Measurements from ENCODE around the gene NRL. TPM values are rescaled to one million over a fixed set of nuclear protein-coding genes. Genes with fewer than 3 reads are reported as not detected.

NRL gene
- total RNA-seq, 2 experiments from 2014 or later = 4.6 to 7.5 TPM

DNA sequence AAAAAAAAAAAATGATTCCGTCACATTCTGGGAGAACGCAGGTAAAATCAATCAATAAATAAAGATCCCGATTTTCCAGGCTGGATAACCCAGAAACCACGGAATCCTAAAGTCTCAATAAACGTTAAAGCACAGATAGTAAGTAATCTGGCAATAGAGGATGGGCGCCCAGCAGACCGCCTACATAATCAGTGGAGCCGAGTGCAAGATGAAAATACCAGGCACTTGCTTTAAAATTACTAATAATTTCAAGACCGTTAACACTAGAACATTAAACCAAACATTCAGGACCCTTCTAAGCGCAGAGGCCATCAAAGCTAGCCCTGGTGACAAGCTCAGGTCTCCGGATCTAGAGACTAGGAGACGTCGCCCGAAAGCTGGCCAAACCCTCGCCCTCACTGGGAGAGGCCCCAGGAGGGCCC lies 1.4 kb downstream of the NRL start:
- peaks cover 20% of the 10 kb centered on the region for H3K36me3 ChIP-seq (ENCODE audit: insufficient read depth, low read length)
- peak overlapping the region; percentile 91 for H3K4me3 ChIP-seq (ENCODE audit: low read depth, low read length, poor library complexity, severe bottlenecking)
- ChIA-PET CTCF (ENCODE audit: unreplicated experiment) (interaction anchor here (1.0 to 2.7 kb wide), 3 partner anchors 18 to 48 kb away, joined by 3 to 12 read pairs (median 6); partner anchors contain the start of genes IRF9 and PSME1), POLR2A (interaction anchor here (0.6 to 4.2 kb wide), 6 partner anchors 19 to 162 kb away, joined by 4 to 64 read pairs (median 20); partner anchors contain the start of genes PCK2, PSME1, PSME2 and RABGGTA)
- peaks cover 24% of the 10 kb centered on the region for H3K4me1 ChIP-seq (ENCODE audit: insufficient read depth, low read length, poor library complexity, severe bottlenecking)
- BruUV-seq (replicated peaks) = TSS peak; percentile 79
- H3K4me2 ChIP-seq (ENCODE audit: low read length) = peak overlapping the region; percentile 95
- H4K20me1 ChIP-seq (ENCODE audit: insufficient read depth, low read length) = no peaks in the 10 kb centered on the region
- peak overlapping the region; percentile 90; the same call in 1 of the 2 replicates for H2AFZ ChIP-seq (ENCODE audit: low read length)
- DNase-seq (ENCODE audit: low spot score) = peak; percentile 37
- intact Hi-C loops (cut with micrococcal nuclease; ENCODE audit: unreplicated experiment) = no loop called here
- H3K27ac ChIP-seq (ENCODE audit: low read depth, low read length, poor library complexity, severe bottlenecking) = peak overlapping the region; percentile 93
- no peaks in the 10 kb centered on the region for H3K9me2 ChIP-seq (ENCODE audit: insufficient read depth, low read length)
- TF ChIP-seq, protein P1, sequence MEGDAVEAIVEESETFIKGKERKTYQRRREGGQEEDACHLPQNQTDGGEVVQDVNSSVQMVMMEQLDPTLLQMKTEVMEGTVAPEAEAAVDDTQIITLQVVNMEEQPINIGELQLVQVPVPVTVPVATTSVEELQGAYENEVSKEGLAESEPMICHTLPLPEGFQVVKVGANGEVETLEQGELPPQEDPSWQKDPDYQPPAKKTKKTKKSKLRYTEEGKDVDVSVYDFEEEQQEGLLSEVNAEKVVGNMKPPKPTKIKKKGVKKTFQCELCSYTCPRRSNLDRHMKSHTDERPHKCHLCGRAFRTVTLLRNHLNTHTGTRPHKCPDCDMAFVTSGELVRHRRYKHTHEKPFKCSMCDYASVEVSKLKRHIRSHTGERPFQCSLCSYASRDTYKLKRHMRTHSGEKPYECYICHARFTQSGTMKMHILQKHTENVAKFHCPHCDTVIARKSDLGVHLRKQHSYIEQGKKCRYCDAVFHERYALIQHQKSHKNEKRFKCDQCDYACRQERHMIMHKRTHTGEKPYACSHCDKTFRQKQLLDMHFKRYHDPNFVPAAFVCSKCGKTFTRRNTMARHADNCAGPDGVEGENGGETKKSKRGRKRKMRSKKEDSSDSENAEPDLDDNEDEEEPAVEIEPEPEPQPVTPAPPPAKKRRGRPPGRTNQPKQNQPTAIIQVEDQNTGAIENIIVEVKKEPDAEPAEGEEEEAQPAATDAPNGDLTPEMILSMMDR (conservative IDR thresholded peaks at IDR 0.05; ENCODE audit: low read length) = no peak
- no peak for TF ChIP-seq EZH2phosphoT487 (IDR thresholded peaks at IDR 0.05; ENCODE audit: borderline replicate concordance, low read depth, low read length)
- H3K79me2 ChIP-seq (ENCODE audit: insufficient read depth, low read depth, low read length) = peaks cover 8% of the 10 kb centered on the region; the same call in 1 of the 2 replicates
- H3K9me3 ChIP-seq (ENCODE audit: low read length) = no peaks in the 10 kb centered on the region

- BruUV-seq (replicated peaks) = no TSS peak
- peaks cover 18% of the 10 kb centered on the region for H3K4me1 ChIP-seq (ENCODE audit: insufficient read depth, low read length, poor library complexity, severe bottlenecking)
- no peak overlapping the region for H2AFZ ChIP-seq (ENCODE audit: low read length)
- H3K4me2 ChIP-seq (ENCODE audit: low read length) = no peak overlapping the region
- TF ChIP-seq EZH2phosphoT487 (IDR thresholded peaks at IDR 0.05; ENCODE audit: borderline replicate concordance, low read depth, low read length) = no peak
- TF ChIP-seq, protein P1 (conservative IDR thresholded peaks at IDR 0.05; ENCODE audit: low read length) = no peak
- CTCF ChIA-PET (ENCODE audit: unreplicated experiment) = interaction anchor here (0.5 to 1.3 kb wide), 2 partner anchors 17 to 20 kb away, joined by 3 to 8 read pairs; partner anchors contain the start of gene PCK2
- H3K79me2 ChIP-seq (ENCODE audit: insufficient read depth, low read depth, low read length) = peaks cover 3% of the 10 kb centered on the region; the same call in 1 of the 2 replicates
- intact Hi-C loops (cut with micrococcal nuclease; ENCODE audit: unreplicated experiment) = no loop called here
- H3K36me3 ChIP-seq (ENCODE audit: insufficient read depth, low read length) = no peaks in the 10 kb centered on the region
- H3K4me3 ChIP-seq (ENCODE audit: low read depth, low read length, poor library complexity, severe bottlenecking) = no peak overlapping the region
- DNase-seq (ENCODE audit: low spot score) = no peak
- POLR2A ChIA-PET = interaction anchor here (0.6 to 7.0 kb wide), 9 partner anchors 8 to 216 kb away, joined by 3 to 80 read pairs (median 4); partner anchors contain the start of genes EMC9, IRF9, PCK2 and PSME1
- no peaks in the 10 kb centered on the region for H3K9me3 ChIP-seq (ENCODE audit: low read length)
- H4K20me1 ChIP-seq (ENCODE audit: insufficient read depth, low read length) = no peaks in the 10 kb centered on the region
- no peak overlapping the region for H3K27ac ChIP-seq (ENCODE audit: low read depth, low read length, poor library complexity, severe bottlenecking)
- no peaks in the 10 kb centered on the region for H3K9me2 ChIP-seq (ENCODE audit: insufficient read depth, low read length)
Observed at GRCh38 chr14:24110523-24110922, 4.2 kb downstream of the NRL start.

GRCh38 chr14:24110060-24110459 lies 4.7 kb downstream of the NRL start:
- ChIA-PET POLR2A (interaction anchor here (0.6 to 7.0 kb wide), 9 partner anchors 16 to 783 kb away, joined by 3 to 80 read pairs (median 4); partner anchors contain the start of genes EMC9, IRF9, PCK2 and PSME1), CTCF (ENCODE audit: unreplicated experiment) (interaction anchor here (0.5 to 1.3 kb wide), 2 partner anchors 17 to 19 kb away, joined by 3 to 8 read pairs; partner anchors contain the start of gene PCK2)
- Histone ChIP-seq H2AFZ (ENCODE audit: low read length) (peak overlapping the region; percentile 22; the same call in 1 of the 2 replicates), H3K4me2 (ENCODE audit: low read length) (no peak overlapping the region), H3K36me3 (ENCODE audit: insufficient read depth, low read length) (no peaks in the 10 kb centered on the region), H4K20me1 (ENCODE audit: insufficient read depth, low read length) (no peaks in the 10 kb centered on the region), H3K9me3 (ENCODE audit: low read length) (no peaks in the 10 kb centered on the region), H3K4me3 (ENCODE audit: low read depth, low read length, poor library complexity, severe bottlenecking) (no peak overlapping the region), H3K27ac (ENCODE audit: low read depth, low read length, poor library complexity, severe bottlenecking) (no peak overlapping the region), H3K9me2 (ENCODE audit: insufficient read depth, low read length) (no peaks in the 10 kb centered on the region), H3K4me1 (ENCODE audit: insufficient read depth, low read length, poor library complexity, severe bottlenecking) (peaks cover 16% of the 10 kb centered on the region), H3K79me2 (ENCODE audit: insufficient read depth, low read depth, low read length) (no peaks in the 10 kb centered on the region; the same call in 1 of the 2 replicates)
- DNase-seq (ENCODE audit: low spot score) = no peak
- TF ChIP-seq, protein P1 (conservative IDR thresholded peaks at IDR 0.05; ENCODE audit: low read length) = no peak
- TF ChIP-seq EZH2phosphoT487 (IDR thresholded peaks at IDR 0.05; ENCODE audit: borderline replicate concordance, low read depth, low read length) = no peak
- no TSS peak for BruUV-seq (replicated peaks)
- intact Hi-C loops (cut with micrococcal nuclease; ENCODE audit: unreplicated experiment) = no loop called here
